ENCODE measurements around the gene MEIKIN.
"Not testable (repeated sequence)": the region's sequence is repeated elsewhere in the genome, so short reads cannot be mapped to it uniquely, and the experiment has no call there.

Gene MEIKIN

GRCh38 chr5:131913603-131914002, 31.9 kb downstream of the MEIKIN start:
- no peak overlapping the region for H3K4me3 ChIP-seq (ENCODE audit: low read length)
- H3K4me1 ChIP-seq (ENCODE audit: low read length) = no peaks in the 10 kb centered on the region
- H3K9me3 ChIP-seq (replicated peaks; ENCODE audit: insufficient read depth, low read length) = no peaks in the 10 kb centered on the region
- no peak overlapping the region for H3K27ac ChIP-seq (ENCODE audit: low read length)
- H3K9me2 ChIP-seq (replicated peaks; ENCODE audit: insufficient read depth, low read length) = no peaks in the 10 kb centered on the region
- TF ChIP-seq EZH2phosphoT487 (IDR thresholded peaks at IDR 0.05; ENCODE audit: low read length) (no peak), EZH2 (optimal IDR thresholded peaks at IDR 0.05; ENCODE audit: low read depth, low read length) (no peak)
- DNase-seq = no peak
- no peak overlapping the region for H3K4me2 ChIP-seq (ENCODE audit: low read depth, low read length)
- H3K9ac ChIP-seq (ENCODE audit: low read length) = no peak overlapping the region
- H4K20me1 ChIP-seq (ENCODE audit: insufficient read depth, low read length) = no peaks in the 10 kb centered on the region
- H3F3A ChIP-seq (ENCODE audit: insufficient read depth, low read length) = no peaks in the 10 kb centered on the region
- H3K36me3 ChIP-seq (replicated peaks; ENCODE audit: insufficient read depth, low read length) = no peaks in the 10 kb centered on the region
- H2AFZ ChIP-seq (ENCODE audit: low read length) = no peak overlapping the region
- no peaks in the 10 kb centered on the region for H3K27me3 ChIP-seq (replicated peaks; ENCODE audit: insufficient read depth, low read length)
- no peaks in the 10 kb centered on the region for H3K79me2 ChIP-seq (ENCODE audit: low read length)

GRCh38 chr5:131906668-131907067, 38.8 kb downstream of the MEIKIN start:
- H3F3A ChIP-seq (ENCODE audit: insufficient read depth, low read length) = no peaks in the 10 kb centered on the region
- no peaks in the 10 kb centered on the region for H3K4me1 ChIP-seq (ENCODE audit: low read length)
- H3K9ac ChIP-seq (ENCODE audit: low read length) = no peak overlapping the region
- no peak overlapping the region for H3K27ac ChIP-seq (ENCODE audit: low read length)
- no peak for DNase-seq
- H3K4me3 ChIP-seq (ENCODE audit: low read length) = no peak overlapping the region
- no peak overlapping the region for H2AFZ ChIP-seq (ENCODE audit: low read length)
- H3K36me3 ChIP-seq (replicated peaks; ENCODE audit: insufficient read depth, low read length) = no peaks in the 10 kb centered on the region
- no peak overlapping the region for H3K4me2 ChIP-seq (ENCODE audit: low read depth, low read length)
- no peaks in the 10 kb centered on the region for H3K9me3 ChIP-seq (replicated peaks; ENCODE audit: insufficient read depth, low read length)
- H4K20me1 ChIP-seq (ENCODE audit: insufficient read depth, low read length) = no peaks in the 10 kb centered on the region
- no peaks in the 10 kb centered on the region for H3K27me3 ChIP-seq (replicated peaks; ENCODE audit: insufficient read depth, low read length)
- no peaks in the 10 kb centered on the region for H3K9me2 ChIP-seq (replicated peaks; ENCODE audit: insufficient read depth, low read length)
- H3K79me2 ChIP-seq (ENCODE audit: low read length) = no peaks in the 10 kb centered on the region
- TF ChIP-seq EZH2phosphoT487 (IDR thresholded peaks at IDR 0.05; ENCODE audit: low read length) (no peak), EZH2 (optimal IDR thresholded peaks at IDR 0.05; ENCODE audit: low read depth, low read length) (no peak), CTCF (IDR thresholded peaks at IDR 0.05; ENCODE audit: low read length) (no peak)

GRCh38 chr5:131902266-131902665, 43.2 kb downstream of the MEIKIN start:
- H3K4me3 ChIP-seq (ENCODE audit: low read length); H3K9me3 ChIP-seq (replicated peaks; ENCODE audit: insufficient read depth, low read length); H3K27me3 ChIP-seq (replicated peaks; ENCODE audit: insufficient read depth, low read length); H3K9me2 ChIP-seq (replicated peaks; ENCODE audit: insufficient read depth, low read length); H3K36me3 ChIP-seq (replicated peaks; ENCODE audit: insufficient read depth, low read length); H3K79me2 ChIP-seq (ENCODE audit: low read length); H3K27ac ChIP-seq (ENCODE audit: low read length); H3F3A ChIP-seq (ENCODE audit: insufficient read depth, low read length); H4K20me1 ChIP-seq (ENCODE audit: insufficient read depth, low read length); H3K4me2 ChIP-seq (ENCODE audit: low read depth, low read length); H3K9ac ChIP-seq (ENCODE audit: low read length); H2AFZ ChIP-seq (ENCODE audit: low read length); H3K4me1 ChIP-seq (ENCODE audit: low read length): not testable (repeated sequence)
- peak; percentile 9 for DNase-seq

GRCh38 chr5:131899686-131900085, 45.8 kb downstream of the MEIKIN start:
- H3K4me2 ChIP-seq (ENCODE audit: low read depth, low read length) = no peak overlapping the region
- H2AFZ ChIP-seq (ENCODE audit: low read length) = no peak overlapping the region
- no peaks in the 10 kb centered on the region for H3K9me2 ChIP-seq (replicated peaks; ENCODE audit: insufficient read depth, low read length)
- H3K4me1 ChIP-seq (ENCODE audit: low read length) = no peaks in the 10 kb centered on the region
- H3K79me2 ChIP-seq (ENCODE audit: low read length) = no peaks in the 10 kb centered on the region
- H3F3A ChIP-seq (ENCODE audit: insufficient read depth, low read length) = no peaks in the 10 kb centered on the region
- no peak overlapping the region for H3K27ac ChIP-seq (ENCODE audit: low read length)
- no peak overlapping the region for H3K9ac ChIP-seq (ENCODE audit: low read length)
- no peak for TF ChIP-seq EZH2phosphoT487 (IDR thresholded peaks at IDR 0.05; ENCODE audit: low read length)
- TF ChIP-seq CTCF (IDR thresholded peaks at IDR 0.05; ENCODE audit: low read length) = no peak
- TF ChIP-seq EZH2 (optimal IDR thresholded peaks at IDR 0.05; ENCODE audit: low read depth, low read length) = no peak
- H3K4me3 ChIP-seq (ENCODE audit: low read length) = no peak overlapping the region
- no peaks in the 10 kb centered on the region for H3K9me3 ChIP-seq (replicated peaks; ENCODE audit: insufficient read depth, low read length)
- H4K20me1 ChIP-seq (ENCODE audit: insufficient read depth, low read length) = no peaks in the 10 kb centered on the region
- DNase-seq = no peak
- no peaks in the 10 kb centered on the region for H3K36me3 ChIP-seq (replicated peaks; ENCODE audit: insufficient read depth, low read length)
- no peaks in the 10 kb centered on the region for H3K27me3 ChIP-seq (replicated peaks; ENCODE audit: insufficient read depth, low read length)

Measured in MM.1S (cell line).